Measurements from ENCODE around the gene SNAI3. TPM values are rescaled to one million over a fixed set of nuclear protein-coding genes. Genes with fewer than 3 reads are reported as not detected.
"Not testable (repeated sequence)": the region's sequence is repeated elsewhere in the genome, so short reads cannot be mapped to it uniquely, and the experiment has no call there.

The SNAI3 gene
- total and polyA plus RNA-seq, 5 donors from 2014 or later: 10.4 to 17.4 (median 16.1) TPM

DNA sequence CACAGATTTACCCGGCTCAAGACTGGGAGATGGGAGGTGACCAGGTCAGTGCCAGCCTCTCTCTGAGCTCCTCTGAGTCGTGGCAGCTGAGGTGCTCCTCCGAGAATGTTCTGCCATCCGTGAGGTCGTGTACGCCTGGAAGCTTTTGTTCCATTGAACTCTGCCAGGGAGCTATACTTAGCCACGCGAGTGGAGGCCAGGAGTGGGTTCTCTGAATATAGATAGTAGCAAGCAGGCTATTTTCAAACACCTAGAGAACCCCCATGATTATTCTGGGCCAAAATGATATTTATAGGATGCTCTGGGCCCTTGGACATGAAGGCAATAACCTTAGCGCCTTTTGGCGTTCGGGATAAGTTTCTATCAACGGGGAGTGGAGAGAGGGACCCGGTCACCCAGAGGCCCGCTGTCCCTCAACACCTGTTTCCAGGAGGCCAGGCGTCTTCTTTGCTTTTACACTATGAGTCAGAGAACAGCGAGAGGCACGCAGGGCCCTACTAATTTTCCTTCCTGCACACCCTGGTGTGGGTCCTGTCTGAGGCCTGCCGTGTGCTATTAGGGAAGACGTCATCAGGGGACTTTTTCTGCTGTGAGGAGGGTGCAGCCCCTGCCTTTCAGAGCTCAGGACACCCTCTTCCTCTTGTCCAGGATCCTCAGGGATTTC lies 12.5 kb downstream of the SNAI3 start:
- no peak overlapping the region for H3K4me3 ChIP-seq (ENCODE audit: low read depth, low read length)
- Mint-ChIP-seq H3K27ac (no peak overlapping the region), H3K4me1 (no peaks in the 10 kb centered on the region), H3K36me3 (peaks cover 4% of the 10 kb centered on the region), H3K9me3 (no peaks in the 10 kb centered on the region), H3K27me3 (no peaks in the 10 kb centered on the region), H3K4me3 (no peak overlapping the region)
- no peak for ATAC-seq (ENCODE audit: low read depth in 2 of 2)
- H3K27me3 ChIP-seq (ENCODE audit: control insufficient read depth, insufficient read depth, low read length): no peaks in the 10 kb centered on the region
- H3K9me3 ChIP-seq (ENCODE audit: control insufficient read depth in 2 of 2, low read length in 2 of 2): no peaks in the 10 kb centered on the region
- no peaks in the 10 kb centered on the region for H3K4me1 ChIP-seq (ENCODE audit: control insufficient read depth, insufficient read depth, low read length, poor library complexity, severe bottlenecking)
- peaks cover 24% of the 10 kb centered on the region for H3K36me3 ChIP-seq (ENCODE audit: control insufficient read depth, insufficient read depth, low read length)
- H3K27ac ChIP-seq (ENCODE audit: insufficient read depth, low read length, poor library complexity, severe bottlenecking): no peak overlapping the region
- DNase-seq: no peak

DNA sequence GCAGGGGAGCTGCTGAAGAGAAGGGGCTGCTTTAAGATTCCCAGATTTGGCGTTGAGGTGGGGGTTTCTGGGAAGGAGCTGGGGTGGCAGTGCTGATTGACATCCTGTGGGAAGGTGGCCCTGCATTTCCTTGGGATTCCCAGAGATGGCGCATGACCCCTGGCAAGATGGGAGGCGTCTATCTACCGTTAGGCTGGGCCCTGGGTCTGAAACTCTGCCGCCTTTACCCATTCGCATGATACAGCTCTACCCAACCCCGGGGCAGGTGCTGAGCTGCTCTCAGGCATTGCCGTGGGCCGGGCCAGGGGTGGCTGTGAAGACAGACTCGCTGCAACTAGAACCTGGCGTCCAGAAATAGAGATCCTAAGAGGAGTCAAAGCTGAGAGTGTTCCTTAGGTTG lies 13.5 kb downstream of the SNAI3 start:
- DNase-seq (no peak), ATAC-seq (ENCODE audit: low read depth in 2 of 2) (no peak)
- no peaks in the 10 kb centered on the region for H3K4me1 ChIP-seq (ENCODE audit: control insufficient read depth, insufficient read depth, low read length, poor library complexity, severe bottlenecking)
- Mint-ChIP-seq H3K4me3 (no peak overlapping the region), H3K27me3 (no peaks in the 10 kb centered on the region), H3K9me3 (no peaks in the 10 kb centered on the region), H3K36me3 (peaks cover 4% of the 10 kb centered on the region), H3K27ac (no peak overlapping the region), H3K4me1 (no peaks in the 10 kb centered on the region)
- H3K9me3 ChIP-seq (ENCODE audit: control insufficient read depth in 2 of 2, low read length in 2 of 2): no peaks in the 10 kb centered on the region
- peaks cover 14% of the 10 kb centered on the region for H3K36me3 ChIP-seq (ENCODE audit: control insufficient read depth, insufficient read depth, low read length)
- H3K27ac ChIP-seq (ENCODE audit: insufficient read depth, low read length, poor library complexity, severe bottlenecking): no peak overlapping the region
- H3K4me3 ChIP-seq (ENCODE audit: low read depth, low read length): no peak overlapping the region
- no peaks in the 10 kb centered on the region for H3K27me3 ChIP-seq (ENCODE audit: control insufficient read depth, insufficient read depth, low read length)

DNA sequence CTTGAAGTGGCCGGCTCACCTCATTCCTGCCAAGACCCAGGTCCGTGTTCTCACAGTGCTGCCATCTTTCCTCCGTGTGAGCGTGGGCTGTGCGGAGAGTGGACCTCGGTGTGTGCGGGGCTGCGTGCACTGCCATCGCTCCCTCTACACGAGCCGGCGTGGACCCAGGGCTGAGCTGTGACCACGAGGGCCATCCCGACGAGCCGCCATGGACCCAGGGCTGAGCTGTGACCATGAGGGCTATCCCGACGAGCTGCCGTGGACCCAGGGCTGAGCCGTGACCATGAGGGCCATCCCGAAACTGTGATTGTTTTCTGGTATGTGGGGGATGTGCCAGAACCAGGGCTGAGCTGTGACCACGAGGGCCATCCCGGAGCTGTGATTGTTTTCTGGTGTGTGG lies 14.5 kb downstream of the SNAI3 start:
- Histone ChIP-seq H3K9me3 (ENCODE audit: control insufficient read depth in 2 of 2, low read length in 2 of 2) (no peaks in the 10 kb centered on the region), H3K36me3 (ENCODE audit: control insufficient read depth, insufficient read depth, low read length) (peaks cover 4% of the 10 kb centered on the region), H3K4me1 (ENCODE audit: control insufficient read depth, insufficient read depth, low read length, poor library complexity, severe bottlenecking) (no peaks in the 10 kb centered on the region), H3K4me3 (ENCODE audit: low read depth, low read length) (no peak overlapping the region), H3K27ac (ENCODE audit: insufficient read depth, low read length, poor library complexity, severe bottlenecking) (no peak overlapping the region), H3K27me3 (ENCODE audit: control insufficient read depth, insufficient read depth, low read length) (no peaks in the 10 kb centered on the region)
- Mint-ChIP-seq H3K9me3 (no peaks in the 10 kb centered on the region), H3K4me1 (no peaks in the 10 kb centered on the region), H3K27me3 (no peaks in the 10 kb centered on the region), H3K27ac (no peak overlapping the region), H3K4me3 (no peak overlapping the region), H3K36me3 (peaks cover 7% of the 10 kb centered on the region)
- DNase-seq (no peak), ATAC-seq (ENCODE audit: low read depth in 2 of 2) (no peak)

DNA sequence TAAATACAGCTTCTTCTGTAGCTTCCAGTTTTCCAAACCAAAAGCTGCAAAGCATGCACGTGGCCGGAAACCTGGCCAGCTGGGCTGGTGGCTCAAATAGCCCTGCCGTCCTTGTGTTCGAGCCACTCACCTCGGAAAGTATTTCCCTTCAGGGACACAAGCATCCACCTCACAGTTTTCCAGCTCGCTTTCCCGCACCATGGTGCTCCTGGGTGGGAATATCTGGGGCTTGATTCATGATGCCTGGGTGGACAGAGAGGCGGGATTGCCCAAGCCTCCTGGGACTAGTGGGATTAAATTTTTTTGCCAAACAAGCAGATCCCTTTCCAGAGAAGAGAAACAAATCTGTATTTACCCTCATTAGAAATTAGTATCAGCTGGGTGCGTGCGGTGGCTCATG lies 16.3 kb downstream of the SNAI3 start:
- H3K9me3 ChIP-seq (ENCODE audit: control insufficient read depth in 2 of 2, low read length in 2 of 2): no peaks in the 10 kb centered on the region
- Mint-ChIP-seq H3K4me3 (no peak overlapping the region), H3K9me3 (no peaks in the 10 kb centered on the region), H3K27me3 (no peaks in the 10 kb centered on the region), H3K36me3 (peaks cover 7% of the 10 kb centered on the region), H3K27ac (no peak overlapping the region), H3K4me1 (peaks cover 0 to 4% (median 0%) of the 10 kb centered on the region in 4 donors)
- H3K27ac ChIP-seq (ENCODE audit: insufficient read depth, low read length, poor library complexity, severe bottlenecking): no peak overlapping the region
- no peaks in the 10 kb centered on the region for H3K27me3 ChIP-seq (ENCODE audit: control insufficient read depth, insufficient read depth, low read length)
- H3K4me1 ChIP-seq (ENCODE audit: control insufficient read depth, insufficient read depth, low read length, poor library complexity, severe bottlenecking): no peaks in the 10 kb centered on the region
- no peak overlapping the region for H3K4me3 ChIP-seq (ENCODE audit: low read depth, low read length)
- H3K36me3 ChIP-seq (ENCODE audit: control insufficient read depth, insufficient read depth, low read length): no peaks in the 10 kb centered on the region
- ATAC-seq (ENCODE audit: low read depth in 2 of 2): no peak
- no peak for DNase-seq

DNA sequence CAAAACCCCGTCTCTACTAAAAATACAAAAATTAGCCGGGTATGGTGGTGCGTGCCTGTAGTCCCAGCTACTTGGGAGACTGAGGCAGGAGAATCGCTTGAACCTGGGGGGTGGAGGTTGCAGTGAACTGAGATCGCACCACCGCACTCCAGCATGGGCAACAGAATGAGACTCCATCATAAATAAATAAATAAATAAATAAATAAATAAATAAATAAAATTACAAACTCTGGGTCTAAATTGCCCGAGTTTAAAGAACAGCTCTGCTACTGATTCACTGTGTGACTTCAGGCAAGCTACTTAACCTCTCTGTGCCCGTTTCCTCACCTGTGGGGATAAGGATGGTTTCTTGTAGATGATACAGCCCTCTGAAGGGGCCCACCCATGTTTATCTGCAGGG lies 16.8 kb downstream of the SNAI3 start:
- H3K9me3 Mint-ChIP-seq; H3K4me1 Mint-ChIP-seq; H3K27me3 Mint-ChIP-seq; H3K27ac ChIP-seq (ENCODE audit: insufficient read depth, low read length, poor library complexity, severe bottlenecking); H3K27ac Mint-ChIP-seq; ATAC-seq (ENCODE audit: low read depth in 2 of 2); H3K9me3 ChIP-seq (ENCODE audit: control insufficient read depth in 2 of 2, low read length in 2 of 2); DNase-seq; H3K4me1 ChIP-seq (ENCODE audit: control insufficient read depth, insufficient read depth, low read length, poor library complexity, severe bottlenecking); H3K27me3 ChIP-seq (ENCODE audit: control insufficient read depth, insufficient read depth, low read length); H3K4me3 ChIP-seq (ENCODE audit: low read depth, low read length); H3K36me3 Mint-ChIP-seq; H3K36me3 ChIP-seq (ENCODE audit: control insufficient read depth, insufficient read depth, low read length): not testable (repeated sequence)
- H3K4me3 Mint-ChIP-seq: peak overlapping the region in 1 of 4 donors; percentile 13

DNA sequence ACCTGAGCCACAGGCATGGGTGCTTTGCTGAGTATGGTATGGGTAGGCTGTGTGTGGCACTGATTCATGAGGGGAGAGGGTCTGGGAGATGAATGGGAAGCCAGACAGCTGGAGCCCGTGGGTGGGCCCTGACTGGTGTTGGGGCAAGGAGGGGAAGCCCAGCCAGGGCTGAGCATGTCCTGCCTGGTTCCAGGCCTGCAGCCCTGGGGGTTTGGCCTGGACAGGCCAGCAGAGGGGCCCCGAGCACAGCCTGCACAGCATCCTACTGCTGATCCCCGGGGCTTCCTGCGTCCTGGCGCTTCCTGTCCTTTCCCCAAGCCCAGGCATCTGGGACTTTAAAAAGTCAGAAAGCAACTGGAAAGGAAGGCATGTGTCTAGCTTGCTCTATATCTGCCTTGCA lies 18.8 kb downstream of the SNAI3 start:
- peaks cover 0 to 17% (median 2%) of the 10 kb centered on the region in 4 donors for H3K4me1 Mint-ChIP-seq
- no peak overlapping the region for H3K4me3 Mint-ChIP-seq
- ATAC-seq (ENCODE audit: low read depth in 2 of 2): no peak

DNA sequence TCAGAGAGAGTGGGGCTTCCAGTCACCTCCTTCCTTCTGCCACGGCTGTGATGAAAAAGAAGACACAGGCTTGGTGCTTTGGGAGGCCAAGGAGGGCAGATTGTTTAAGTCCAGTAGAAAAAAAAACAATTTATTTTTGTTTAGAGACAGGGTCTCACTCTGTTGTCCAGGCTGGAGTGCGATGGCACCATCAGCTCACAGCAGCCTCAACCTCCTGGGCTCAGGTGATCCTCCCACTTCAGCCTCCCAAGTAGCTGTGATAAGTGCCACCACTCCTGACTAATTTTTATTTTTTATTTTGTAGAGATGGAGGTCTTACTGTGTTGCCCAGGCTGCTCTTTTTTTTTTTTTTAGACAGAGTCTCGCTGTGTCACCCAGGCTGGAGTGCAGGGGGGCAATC lies 20.7 kb downstream of the SNAI3 start:
- H3K27ac ChIP-seq (ENCODE audit: insufficient read depth, low read length, poor library complexity, severe bottlenecking): no peak overlapping the region
- H3K4me1 ChIP-seq (ENCODE audit: control insufficient read depth, insufficient read depth, low read length, poor library complexity, severe bottlenecking): peaks cover 19% of the 10 kb centered on the region
- Mint-ChIP-seq H3K4me3 (peak overlapping the region in 2 of 4 donors; percentile 62 to 73), H3K27ac (no peak overlapping the region), H3K36me3 (peaks cover 3% of the 10 kb centered on the region), H3K27me3 (no peaks in the 10 kb centered on the region), H3K9me3 (no peaks in the 10 kb centered on the region), H3K4me1 (peaks cover 7 to 29% (median 13%) of the 10 kb centered on the region in 4 donors)
- ATAC-seq (ENCODE audit: low read depth in 2 of 2) (no peak), DNase-seq (no peak)
- no peaks in the 10 kb centered on the region for H3K27me3 ChIP-seq (ENCODE audit: control insufficient read depth, insufficient read depth, low read length)
- H3K4me3 ChIP-seq (ENCODE audit: low read depth, low read length): no peak overlapping the region
- no peaks in the 10 kb centered on the region for H3K9me3 ChIP-seq (ENCODE audit: control insufficient read depth in 2 of 2, low read length in 2 of 2)
- H3K36me3 ChIP-seq (ENCODE audit: control insufficient read depth, insufficient read depth, low read length): no peaks in the 10 kb centered on the region

More for the DNA sequence above, 18.8 kb downstream of the SNAI3 start:
- Histone ChIP-seq H3K9me3 (ENCODE audit: control insufficient read depth in 2 of 2, low read length in 2 of 2) (no peaks in the 10 kb centered on the region), H3K27ac (ENCODE audit: insufficient read depth, low read length, poor library complexity, severe bottlenecking) (no peak overlapping the region), H3K4me1 (ENCODE audit: control insufficient read depth, insufficient read depth, low read length, poor library complexity, severe bottlenecking) (peaks cover 12% of the 10 kb centered on the region), H3K36me3 (ENCODE audit: control insufficient read depth, insufficient read depth, low read length) (no peaks in the 10 kb centered on the region), H3K4me3 (ENCODE audit: low read depth, low read length) (no peak overlapping the region), H3K27me3 (ENCODE audit: control insufficient read depth, insufficient read depth, low read length) (no peaks in the 10 kb centered on the region)
- Mint-ChIP-seq H3K27me3 (no peaks in the 10 kb centered on the region), H3K9me3 (no peaks in the 10 kb centered on the region), H3K36me3 (peaks cover 3% of the 10 kb centered on the region), H3K27ac (no peak overlapping the region)
- DNase-seq: no peak

DNA sequence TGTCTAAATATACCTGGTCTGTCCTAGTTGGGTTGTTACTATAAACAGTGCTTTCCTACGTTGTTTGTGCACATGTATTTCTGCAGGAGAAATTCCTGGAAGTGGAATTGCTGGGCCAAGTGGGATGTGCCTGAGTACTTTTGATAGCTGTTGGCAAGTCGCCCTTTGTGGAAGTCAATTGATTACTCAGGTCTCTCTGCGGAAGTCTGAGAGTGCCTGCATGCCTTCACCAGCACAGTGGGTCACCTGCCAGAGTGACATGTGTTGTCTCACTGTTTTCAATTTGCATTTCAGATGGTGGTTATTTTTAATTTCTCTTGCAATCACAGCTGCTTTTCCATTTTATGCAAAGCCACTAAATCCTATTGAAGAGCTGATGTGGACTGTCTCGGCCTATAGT lies 21.2 kb downstream of the SNAI3 start:
- Mint-ChIP-seq H3K9me3 (no peaks in the 10 kb centered on the region), H3K27ac (peak overlapping the region in 1 of 3 donors; percentile 44), H3K4me3 (peak overlapping the region; percentile 60 to 82 (median 68)), H3K27me3 (no peaks in the 10 kb centered on the region), H3K4me1 (peaks cover 7 to 29% (median 13%) of the 10 kb centered on the region in 4 donors), H3K36me3 (peaks cover 3% of the 10 kb centered on the region)
- Histone ChIP-seq H3K9me3 (ENCODE audit: control insufficient read depth in 2 of 2, low read length in 2 of 2) (no peaks in the 10 kb centered on the region), H3K4me1 (ENCODE audit: control insufficient read depth, insufficient read depth, low read length, poor library complexity, severe bottlenecking) (peaks cover 19% of the 10 kb centered on the region), H3K27me3 (ENCODE audit: control insufficient read depth, insufficient read depth, low read length) (no peaks in the 10 kb centered on the region), H3K4me3 (ENCODE audit: low read depth, low read length) (no peak overlapping the region), H3K27ac (ENCODE audit: insufficient read depth, low read length, poor library complexity, severe bottlenecking) (no peak overlapping the region), H3K36me3 (ENCODE audit: control insufficient read depth, insufficient read depth, low read length) (no peaks in the 10 kb centered on the region)
- ATAC-seq (ENCODE audit: low read depth in 2 of 2) (no peak), DNase-seq (no peak)
